HG03280 (cell line): ENCODE results near the gene BCAS1.
"Not testable (repeated sequence)": the region's sequence is repeated elsewhere in the genome, so short reads cannot be mapped to it uniquely, and the experiment has no call there.

Experiments
- ATAC-seq: cut with Tn5 transposase; IDR thresholded peaks from one replicate; pipeline ENCODE4 v1.9.1; 2021; ENCODE audit warnings: mild to moderate bottlenecking, moderate library complexity; ENCODE audit not compliant: unreplicated experiment

Gene BCAS1

GRCh38 chr20:53990003-53990402 is 80.4 kb downstream of the BCAS1 start:
- no peak for ATAC-seq

GRCh38 chr20:53989401-53989800 is 81.0 kb downstream of the BCAS1 start:
- ATAC-seq, result no peak

DNA sequence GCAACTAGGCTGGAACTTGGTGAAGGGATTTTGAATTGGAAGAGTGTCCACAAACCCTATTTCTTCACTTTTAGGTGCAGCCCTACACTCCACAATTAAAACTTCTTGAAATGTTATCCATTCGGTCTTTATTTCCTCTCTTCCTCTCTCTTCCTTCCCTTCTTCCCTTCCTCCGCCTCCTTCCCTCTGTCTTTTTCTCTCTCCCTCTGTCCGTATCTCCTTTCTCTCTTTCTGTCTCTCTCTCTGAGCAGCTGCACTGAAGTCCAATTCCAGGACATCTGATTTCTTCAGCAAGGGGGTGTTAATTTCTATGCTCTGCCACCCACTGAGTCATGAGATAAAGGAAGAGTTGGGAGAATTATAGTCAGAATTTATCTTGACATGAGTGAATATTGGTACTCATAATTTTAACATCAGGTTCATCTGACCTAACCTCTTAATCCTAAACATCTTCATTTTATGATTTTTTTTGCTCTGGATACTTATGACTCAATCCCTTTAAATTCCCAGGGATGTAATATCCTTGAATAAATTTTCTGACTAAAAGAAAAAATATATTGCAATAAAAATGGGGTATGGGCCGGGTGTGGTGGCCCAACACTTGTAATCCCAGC is 84.2 kb downstream of the BCAS1 start:
- ATAC-seq, result no peak

GRCh38 chr20:53985150-53985518 is 85.3 kb downstream of the BCAS1 start:
- no peak for ATAC-seq

DNA sequence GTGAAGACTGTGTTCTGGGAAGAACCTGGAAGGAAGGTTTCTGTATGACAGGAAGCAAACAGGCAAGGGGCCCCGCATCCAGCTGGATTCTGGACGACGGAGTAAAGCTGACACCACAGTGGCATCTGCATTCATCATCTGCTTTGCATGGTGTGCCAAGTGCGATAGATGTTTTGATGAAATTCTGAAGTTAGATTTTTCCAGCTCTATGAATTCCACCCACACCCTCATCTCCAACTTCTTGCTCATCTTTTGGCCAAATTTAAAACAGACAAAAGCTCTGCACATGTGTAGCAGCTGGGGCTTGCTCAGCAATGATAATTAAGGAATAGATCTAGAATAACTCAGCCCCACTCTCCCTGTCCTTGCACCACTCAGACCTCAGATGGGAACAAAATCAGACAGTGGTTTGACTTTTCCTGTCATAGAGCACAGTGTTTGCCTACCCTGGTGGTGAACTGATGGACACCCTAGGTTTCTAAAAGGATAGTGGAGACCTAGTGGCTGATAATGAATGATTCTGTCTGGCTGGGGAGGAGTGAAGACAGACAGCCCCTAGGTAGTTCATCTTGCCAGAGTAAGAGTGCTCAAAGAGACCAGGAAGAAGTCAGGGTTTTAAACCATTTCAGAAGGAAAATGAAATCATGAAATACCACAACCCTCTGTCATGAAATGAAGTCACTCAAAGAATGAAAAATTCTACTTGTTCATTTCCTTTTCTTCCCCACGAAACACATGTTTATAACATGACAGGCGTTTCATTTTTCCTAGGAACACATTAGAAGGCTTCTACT is 85.8 kb downstream of the BCAS1 start:
- no peak for ATAC-seq

DNA sequence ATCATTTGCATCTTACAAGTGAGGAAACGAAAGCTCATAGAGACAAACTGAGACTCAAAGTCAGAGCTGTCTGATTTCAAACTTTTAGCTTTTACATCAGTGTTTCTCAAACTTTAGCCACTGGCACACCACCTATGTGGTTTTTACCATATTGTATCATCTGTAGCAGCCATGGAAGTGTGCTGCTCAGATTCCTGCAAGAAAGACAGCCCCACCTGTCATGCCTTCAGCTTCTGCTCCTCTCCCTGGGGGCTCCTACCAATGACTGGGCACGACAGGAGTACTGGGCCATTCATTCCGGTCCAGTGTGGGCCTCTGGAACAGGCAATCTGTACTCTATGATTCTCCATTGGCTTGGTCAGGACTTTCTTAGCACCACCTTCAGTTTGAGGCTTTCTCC is 87.0 kb downstream of the BCAS1 start:
- ATAC-seq, result no peak

- ATAC-seq, result no peak
These were observed 87.8 kb downstream of the BCAS1 start for GRCh38 chr20:53982624-53983023.

GRCh38 chr20:53981752-53982437 is 88.5 kb downstream of the BCAS1 start:
- ATAC-seq, result no peak

- no peak for ATAC-seq
These were observed 89.3 kb downstream of the BCAS1 start for GRCh38 chr20:53981130-53981529.

- ATAC-seq, result no peak
These were observed 90.3 kb downstream of the BCAS1 start for GRCh38 chr20:53980031-53980465.

DNA sequence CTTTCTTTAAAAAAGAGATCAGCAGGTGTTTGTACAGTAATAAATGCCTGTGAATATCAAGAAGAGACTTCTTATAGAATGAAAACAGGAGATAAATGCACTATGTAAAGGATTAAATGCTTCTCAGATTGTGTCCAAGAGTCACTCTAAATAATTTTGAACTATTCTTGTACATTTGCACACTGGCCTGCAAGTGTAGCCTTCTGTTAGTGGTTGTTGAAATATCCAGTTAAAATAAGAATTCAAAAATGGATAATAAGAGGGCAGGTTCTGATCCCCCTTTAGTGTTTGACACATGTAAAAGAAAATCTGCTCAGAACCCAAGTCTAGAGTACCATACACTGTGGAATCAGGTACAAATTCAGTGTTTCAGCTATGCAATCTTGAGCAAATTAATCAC is 91.9 kb downstream of the BCAS1 start:
- ATAC-seq, result no peak

DNA sequence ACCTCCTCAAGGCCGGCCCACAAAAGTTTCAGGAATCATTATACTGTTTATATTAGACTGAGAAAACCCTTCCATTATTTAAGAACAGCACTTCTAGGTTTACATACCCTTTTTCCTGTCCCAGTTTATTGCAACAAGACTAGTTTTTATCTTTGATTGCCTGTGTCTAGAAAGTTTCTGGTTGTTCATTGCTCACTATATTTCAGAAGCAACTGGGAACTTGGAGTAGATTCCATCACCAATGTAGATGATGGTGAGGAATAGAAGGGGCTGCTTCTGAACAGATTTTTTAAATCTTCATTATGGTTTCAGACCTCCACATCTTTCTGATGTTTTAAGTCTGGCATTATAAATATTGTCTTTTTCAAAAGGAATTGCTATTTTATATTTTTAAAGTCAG is 93.0 kb downstream of the BCAS1 start:
- ATAC-seq, result no peak

DNA sequence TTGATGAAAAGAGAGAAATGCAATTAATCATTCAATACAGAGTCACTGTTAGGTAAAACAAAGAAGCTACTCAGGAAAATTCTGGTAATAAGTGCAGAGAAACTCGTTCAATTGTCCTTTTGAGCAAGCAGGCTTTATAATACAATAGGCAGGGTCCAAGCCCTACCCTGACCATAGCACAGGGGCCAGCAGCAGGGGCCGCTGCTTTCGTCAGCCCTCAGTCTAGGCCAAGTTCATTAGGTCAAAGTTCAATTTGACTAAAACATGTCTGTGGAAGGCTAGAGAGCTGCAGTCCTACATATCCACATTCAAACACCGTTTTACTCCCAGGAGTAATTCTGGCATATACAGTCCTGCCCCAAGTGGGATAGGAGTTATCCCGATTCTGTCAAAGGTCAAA is 94.6 kb downstream of the BCAS1 start:
- ATAC-seq, result no peak

DNA sequence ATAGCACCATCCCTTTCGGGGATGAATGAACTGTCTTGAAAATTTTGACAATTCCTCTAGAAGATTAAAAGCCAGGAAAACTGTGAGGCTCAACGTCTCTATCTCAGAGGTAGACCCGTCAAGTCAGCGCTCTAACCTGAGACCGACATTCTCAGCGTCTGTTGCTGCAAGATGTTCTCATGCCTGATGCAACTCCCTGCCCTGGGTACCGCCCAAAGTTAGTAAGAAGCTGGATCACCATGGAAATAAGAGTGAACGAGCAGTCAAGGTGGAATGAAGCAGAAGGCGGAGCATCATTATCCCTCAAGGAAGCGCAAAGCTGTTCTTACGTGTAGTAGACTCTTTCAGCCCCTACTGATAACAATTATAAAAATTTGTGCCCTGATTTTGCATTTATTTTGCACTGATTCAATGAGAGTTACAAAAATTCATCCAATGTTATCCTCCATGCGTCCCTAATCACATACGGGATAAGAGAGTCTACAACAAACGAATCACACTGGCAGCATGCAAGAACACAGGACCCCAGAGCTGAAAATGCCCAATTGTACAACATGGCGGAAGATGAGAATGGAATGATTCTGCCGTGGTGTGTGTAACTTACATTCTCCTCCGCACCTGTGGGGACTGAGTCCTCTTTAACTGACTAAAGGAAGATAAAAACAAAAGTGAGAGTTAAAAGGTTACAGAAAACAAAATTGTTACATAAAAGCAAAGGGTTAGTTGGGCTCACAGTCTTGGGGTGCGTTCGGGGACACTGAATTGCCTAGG is 95.4 kb downstream of the BCAS1 start:
- no peak for ATAC-seq

GRCh38 chr20:53973882-53974281 is 96.5 kb downstream of the BCAS1 start:
- ATAC-seq, result not testable (repeated sequence)

DNA sequence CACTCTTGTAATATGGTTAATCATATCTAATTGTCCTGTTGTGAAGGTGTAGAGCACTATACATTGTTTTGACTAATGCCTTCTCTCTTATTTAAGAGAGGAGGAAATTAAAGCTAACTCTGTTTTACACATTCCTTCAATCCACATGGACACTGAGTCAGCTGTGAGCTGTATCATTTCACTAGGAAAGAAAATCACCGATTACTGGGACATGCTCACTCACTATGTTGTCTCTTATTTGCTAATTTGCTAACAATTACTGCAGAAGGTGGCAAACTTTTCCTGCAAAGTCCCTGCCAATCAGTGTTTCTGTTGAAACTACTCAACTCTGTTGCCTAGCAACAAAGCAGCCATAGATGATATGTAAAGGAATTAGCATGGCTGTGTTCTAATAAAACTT is 98.2 kb downstream of the BCAS1 start:
- ATAC-seq, result no peak

DNA sequence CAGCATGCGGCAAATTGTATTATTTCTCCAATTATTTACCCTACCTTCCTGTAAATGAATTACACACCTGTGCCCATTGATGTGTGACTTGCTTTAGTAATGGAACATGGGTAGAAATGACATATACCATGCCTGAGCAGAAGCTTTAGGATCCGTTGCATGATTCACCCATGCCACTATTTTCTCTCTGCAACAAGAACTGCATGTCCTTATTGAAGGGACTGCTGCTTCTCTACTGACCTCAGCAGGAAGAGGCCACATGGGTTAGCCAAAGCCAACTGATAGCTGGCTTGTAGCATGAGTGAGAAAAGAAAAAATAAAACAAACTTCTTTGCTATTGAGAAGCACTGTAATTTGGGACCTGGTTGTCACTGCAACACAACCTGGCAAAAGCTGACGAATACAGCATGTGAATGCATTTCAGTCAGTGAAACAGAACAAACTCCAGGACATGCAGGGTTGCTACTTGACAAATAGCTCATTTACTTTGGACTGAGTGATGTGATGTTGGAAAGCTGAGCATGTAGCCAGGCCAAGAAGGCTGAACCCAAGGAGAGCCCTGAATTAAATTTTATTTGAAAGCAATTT is 99.2 kb downstream of the BCAS1 start:
- no peak for ATAC-seq

GRCh38 chr20:53970232-53970631 is 100.2 kb downstream of the BCAS1 start:
- no peak for ATAC-seq

- ATAC-seq, result no peak
These were observed 102.9 kb downstream of the BCAS1 start for GRCh38 chr20:53967527-53967926.

DNA sequence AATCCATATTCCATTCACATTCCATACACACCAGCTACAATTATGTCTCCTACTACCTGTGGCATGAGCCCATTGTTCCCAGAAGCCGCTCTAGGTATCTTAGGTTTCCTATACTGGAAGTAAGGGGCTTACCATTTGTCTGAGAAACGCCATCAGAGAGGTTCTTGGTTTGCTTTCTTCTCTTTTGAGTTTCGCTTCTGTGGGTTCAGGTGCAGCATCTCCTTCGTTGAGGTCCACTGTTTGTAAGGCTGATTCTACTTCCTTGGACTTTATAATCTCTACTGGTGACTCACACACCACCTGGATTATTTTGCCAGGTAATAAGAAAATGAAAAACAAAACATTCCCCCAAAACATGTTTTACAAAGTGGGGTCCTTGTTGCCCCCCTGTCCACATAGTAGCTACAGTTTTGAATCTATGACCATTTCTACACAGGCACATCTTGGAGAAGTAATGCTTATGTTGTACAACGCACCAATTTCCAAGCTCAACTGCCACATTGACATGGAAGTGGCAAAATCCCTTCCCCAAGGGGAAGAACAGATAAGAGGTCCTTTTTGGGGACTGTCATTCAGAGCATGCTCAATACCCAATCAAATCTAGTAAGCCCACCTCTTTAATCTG is 103.5 kb downstream of the BCAS1 start:
- no peak for ATAC-seq
